SK-N-MC (cell line): ENCODE measurements around the gene HOTAIR.

Experiments
- EZH2 ChIP-seq: fragments of 200-600 bp; sonication (generic); IDR thresholded peaks from one replicate; pipeline ENCODE4 v1.6.1; 2017; ENCODE audit warnings: antibody characterized with exemption
- POLR2AphosphoS5 ChIP-seq: IDR thresholded peaks from 2 replicates; pipeline ENCODE4 v1.6.1; 2012; ENCODE audit warnings: mild to moderate bottlenecking, low read depth, low read length, borderline replicate concordance

DNA sequence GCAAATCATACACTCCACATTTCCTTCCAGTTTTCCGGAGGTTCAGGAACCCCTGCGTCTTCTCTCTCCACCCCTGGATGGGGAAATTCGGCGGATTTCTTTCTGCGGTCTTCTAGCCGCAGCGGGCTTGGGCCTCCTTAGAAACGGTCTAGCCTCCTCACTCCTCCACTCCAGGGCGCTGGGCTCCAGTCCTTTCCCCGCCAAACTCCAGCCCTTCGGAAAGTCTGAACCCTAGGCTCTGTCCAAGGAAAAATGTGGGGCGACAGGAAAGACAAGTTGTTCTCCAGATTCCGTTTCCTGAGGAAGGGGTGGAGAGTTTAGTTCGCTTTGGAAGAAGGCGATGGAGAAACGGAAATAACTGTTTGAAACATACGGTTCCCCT is 8.8 kb upstream of the HOTAIR start:
- TF ChIP-seq EZH2, result no peak
- no peak for TF ChIP-seq POLR2AphosphoS5
